Urinary bladder (tissue), 2 donors: ENCODE results near the gene TMSB4Y. TPM values are rescaled to one million over a fixed set of nuclear protein-coding genes. Genes with fewer than 3 reads are reported as not detected.

Source experiments
- polyA plus RNA-seq: library from polyadenylated mRNA; stranded (reverse); fragments of 200-250 nt; gene quantifications from one replicate; pipeline ENCODE4 v1.2.3, GENCODE V29; 2013
- total RNA-seq: library from RNA; depleted of rRNA; stranded (reverse); fragments of >200 nt; gene quantifications from one replicate; pipeline ENCODE4 v1.2.3, GENCODE V29; 2014
- donor health status: healthy.

Gene TMSB4Y
- total and polyA plus RNA-seq, 2 donors, result 3.3 TPM; not detected in 1

Other genes with a start within 250 kb of the TMSB4Y start
- not detected for gene UTY, start 223.9 kb upstream of the TMSB4Y start, total RNA-seq
- gene UTY, start 223.9 kb upstream of the TMSB4Y start, polyA plus RNA-seq, result 6.2 TPM